ENCODE results near the gene KTI12.
"Not testable (repeated sequence)": the region's sequence is repeated elsewhere in the genome, so short reads cannot be mapped to it uniquely, and the experiment has no call there.

The KTI12 gene

GRCh38 chr1:52008071-52008809 lies 25.4 kb downstream of the KTI12 start:
- no peak overlapping the region for H3K4me3 ChIP-seq (ENCODE audit: low read depth, low read length)
- no peak for TF ChIP-seq CTCF (IDR thresholded peaks at IDR 0.05; ENCODE audit: low read depth, low read length)

- no peak for TF ChIP-seq CTCF (IDR thresholded peaks at IDR 0.05; ENCODE audit: low read depth, low read length)
- no peak overlapping the region for H3K4me3 ChIP-seq (ENCODE audit: low read depth, low read length)
Observed at GRCh38 chr1:52007215-52008002, 26.2 kb downstream of the KTI12 start.

- not testable (repeated sequence) for H3K4me3 ChIP-seq (ENCODE audit: low read depth, low read length)
Observed at GRCh38 chr1:52006081-52006553, 27.5 kb downstream of the KTI12 start.

- not testable (repeated sequence) for H3K4me3 ChIP-seq (ENCODE audit: low read depth, low read length)
Observed at GRCh38 chr1:52005548-52005947, 28.1 kb downstream of the KTI12 start.

GRCh38 chr1:52003877-52004276 lies 29.7 kb downstream of the KTI12 start:
- no peak overlapping the region for H3K4me3 ChIP-seq (ENCODE audit: low read depth, low read length)
- TF ChIP-seq CTCF (IDR thresholded peaks at IDR 0.05; ENCODE audit: low read depth, low read length): no peak

GRCh38 chr1:52002038-52002917 lies 31.3 kb downstream of the KTI12 start:
- H3K4me3 ChIP-seq (ENCODE audit: low read depth, low read length): no peak overlapping the region
- peak; percentile 83 for TF ChIP-seq CTCF (IDR thresholded peaks at IDR 0.05; ENCODE audit: low read depth, low read length)

GRCh38 chr1:51998701-51999100 lies 34.9 kb downstream of the KTI12 start:
- H3K4me3 ChIP-seq (ENCODE audit: low read depth, low read length): no peak overlapping the region
- TF ChIP-seq CTCF (IDR thresholded peaks at IDR 0.05; ENCODE audit: low read depth, low read length): no peak
